HEK293T (cell line): ENCODE measurements around the gene BPIFB2.

Experiments
- ARNT ChIP-seq: fragments of 450-650 bp; IDR thresholded peaks from 2 replicates; pipeline ENCODE4 v1.6.1; 2017; ENCODE audit warnings: mild to moderate bottlenecking
- FOXK2 ChIP-seq: fragments of 450-650 bp; IDR thresholded peaks from 2 replicates; pipeline ENCODE4 v1.6.1; 2016; ENCODE audit warnings: mild to moderate bottlenecking
- FOXM1 ChIP-seq: fragments of 450-650 bp; IDR thresholded peaks from 2 replicates; pipeline ENCODE4 v1.6.1; 2017; ENCODE audit warnings: mild to moderate bottlenecking, borderline replicate concordance
- L3MBTL2 ChIP-seq: fragments of 450-650 bp; conservative IDR thresholded peaks from 2 replicates; pipeline ENCODE4 v1.6.1; 2016; ENCODE audit warnings: mild to moderate bottlenecking
- SP1 ChIP-seq: fragments of 450-650 bp; IDR thresholded peaks from 2 replicates; pipeline ENCODE4 v1.6.1; 2017
- TARDBP ChIP-seq: fragments of 450-650 bp; IDR thresholded peaks from 2 replicates; pipeline ENCODE4 v1.6.1; 2016
- ZNF384 ChIP-seq: fragments of 450-650 bp; IDR thresholded peaks from 2 replicates; pipeline ENCODE4 v1.6.1; 2016
- TF ChIP-seq, protein P1 (sequence below): fragments of 450-650 bp; IDR thresholded peaks from 2 replicates; pipeline ENCODE4 v1.6.1; 2016

- no peak for TF ChIP-seq SP1
- no peak for TF ChIP-seq TARDBP
- TF ChIP-seq ZNF384, result no peak
- TF ChIP-seq, protein P1, sequence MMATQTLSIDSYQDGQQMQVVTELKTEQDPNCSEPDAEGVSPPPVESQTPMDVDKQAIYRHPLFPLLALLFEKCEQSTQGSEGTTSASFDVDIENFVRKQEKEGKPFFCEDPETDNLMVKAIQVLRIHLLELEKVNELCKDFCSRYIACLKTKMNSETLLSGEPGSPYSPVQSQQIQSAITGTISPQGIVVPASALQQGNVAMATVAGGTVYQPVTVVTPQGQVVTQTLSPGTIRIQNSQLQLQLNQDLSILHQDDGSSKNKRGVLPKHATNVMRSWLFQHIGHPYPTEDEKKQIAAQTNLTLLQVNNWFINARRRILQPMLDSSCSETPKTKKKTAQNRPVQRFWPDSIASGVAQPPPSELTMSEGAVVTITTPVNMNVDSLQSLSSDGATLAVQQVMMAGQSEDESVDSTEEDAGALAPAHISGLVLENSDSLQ, result no peak
- no peak for TF ChIP-seq FOXM1
- TF ChIP-seq ARNT, result no peak
- TF ChIP-seq L3MBTL2, result no peak
- TF ChIP-seq FOXK2, result no peak
These were observed 62.2 kb downstream of the BPIFB2 start for GRCh38 chr20:33069673-33070072.
